Daoy (cell line): ENCODE results near the gene KLK1. TPM values are rescaled to one million over a fixed set of nuclear protein-coding genes. Genes with fewer than 3 reads are reported as not detected.
A peak's percentile ranks its signal among the peaks of the same experiment; 100 is the strongest.
"Not testable (repeated sequence)": the region's sequence is repeated elsewhere in the genome, so short reads cannot be mapped to it uniquely, and the experiment has no call there.

Experiments used
- DNase-seq: peaks from one replicate; pipeline ENCODE4 v3.0.0-alpha.2; 2015; ENCODE audit warnings: low read depth
- total RNA-seq: library from RNA; depleted of rRNA; stranded (reverse); fragments of >200 nt; shearing (Covaris generic); gene quantifications from 2 replicates; pipeline ENCODE4 v1.2.3, GENCODE V29; 2014

KLK1 gene
- total RNA-seq, 1 experiment from 2014 or later = not detected

DNA sequence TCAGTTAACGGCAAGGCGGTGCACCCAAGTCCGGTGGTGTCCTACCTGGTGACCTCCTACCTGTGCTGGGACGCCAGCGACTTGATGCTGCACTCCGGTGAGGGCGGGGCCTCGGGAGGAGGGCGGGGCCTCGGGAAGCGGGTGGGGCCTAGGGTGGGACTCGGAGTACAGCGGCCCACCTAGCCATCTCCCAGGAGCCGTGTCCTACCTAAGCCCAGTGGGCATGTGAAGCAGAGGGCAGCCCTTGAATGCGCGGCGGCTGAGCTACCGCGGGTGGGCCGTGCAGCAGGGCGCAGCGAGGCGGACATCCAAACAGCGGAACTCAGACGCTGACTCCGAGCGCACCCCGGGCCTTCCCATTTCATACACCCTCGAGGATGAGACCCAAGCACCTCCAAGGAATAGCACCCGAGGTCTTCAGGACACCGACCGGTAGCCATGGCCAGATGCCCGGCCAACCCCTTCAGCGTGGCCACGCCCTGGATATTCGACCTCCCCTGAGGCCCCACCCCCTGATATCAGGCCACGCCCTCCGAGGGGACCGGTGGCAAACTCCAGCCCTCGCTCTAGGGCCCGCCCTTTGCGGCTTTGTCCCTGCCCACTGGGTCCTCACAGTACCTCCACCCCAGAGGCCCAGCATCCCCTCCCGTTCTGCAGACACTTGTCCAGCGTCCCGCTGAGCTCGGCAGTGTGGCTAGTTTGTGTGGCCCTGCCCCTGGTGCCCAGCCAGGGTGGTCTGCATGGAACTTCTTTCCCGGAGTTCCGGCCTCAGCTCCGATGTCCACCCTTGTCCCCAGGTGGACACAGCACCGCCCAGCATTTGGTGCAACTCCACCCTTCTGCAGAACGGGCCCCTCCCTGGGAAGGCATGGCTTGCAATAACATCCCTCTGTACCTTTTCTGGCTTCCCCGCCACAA lies 5.4 kb downstream of the KLK1 start:
- peak; percentile 79 for DNase-seq

GRCh38 chr19:50815439-50815838 lies 8.1 kb downstream of the KLK1 start:
- DNase-seq = no peak

DNA sequence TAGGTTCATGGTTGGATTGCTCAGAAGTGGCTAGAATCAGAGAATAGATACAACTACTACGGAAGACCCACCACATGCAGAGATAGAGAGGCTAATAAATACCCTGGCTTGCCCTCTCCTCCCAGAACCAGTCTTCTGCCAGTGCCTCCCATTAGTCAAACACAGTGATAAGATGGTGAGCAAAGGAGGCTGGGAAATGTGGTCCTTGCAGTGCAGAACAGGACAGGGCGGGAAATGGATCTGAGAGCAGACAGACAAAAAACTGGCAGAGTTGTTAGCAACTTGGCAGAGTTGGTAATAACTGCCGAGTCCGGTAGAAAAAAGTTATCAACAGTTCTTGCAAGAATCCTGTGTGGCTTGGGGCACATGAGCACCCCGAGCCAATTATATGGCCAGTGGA lies 8.7 kb downstream of the KLK1 start:
- DNase-seq = no peak

- DNase-seq = no peak
Measured at GRCh38 chr19:50812474-50812873, 11.1 kb downstream of the KLK1 start.

- DNase-seq = not testable (repeated sequence)
Measured at GRCh38 chr19:50811622-50812238, 11.9 kb downstream of the KLK1 start.

DNA sequence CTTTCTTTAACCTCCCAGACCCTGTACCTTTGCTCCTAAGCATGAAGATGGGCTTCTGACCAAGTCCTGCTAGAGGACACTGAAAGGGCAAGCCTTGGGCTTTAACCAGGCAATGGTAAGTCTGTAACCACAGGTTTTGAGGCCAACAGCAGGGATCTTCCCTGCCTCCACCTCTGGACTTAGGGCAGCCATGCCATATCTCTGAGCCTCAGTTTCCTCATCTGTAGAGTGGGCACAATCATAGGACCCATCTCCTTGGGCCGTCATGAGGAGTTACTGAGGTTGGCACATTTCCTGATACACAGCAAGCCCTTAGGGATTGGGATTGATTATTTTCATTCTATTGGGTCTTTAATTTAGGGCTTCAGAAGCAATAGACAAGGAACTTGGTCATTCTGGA lies 14.7 kb downstream of the KLK1 start:
- no peak for DNase-seq

GRCh38 chr19:50804420-50805272 lies 18.9 kb downstream of the KLK1 start:
- peak; percentile 99 for DNase-seq

- peak; percentile 38 for DNase-seq
Measured at GRCh38 chr19:50803633-50804419, 19.8 kb downstream of the KLK1 start.

DNA sequence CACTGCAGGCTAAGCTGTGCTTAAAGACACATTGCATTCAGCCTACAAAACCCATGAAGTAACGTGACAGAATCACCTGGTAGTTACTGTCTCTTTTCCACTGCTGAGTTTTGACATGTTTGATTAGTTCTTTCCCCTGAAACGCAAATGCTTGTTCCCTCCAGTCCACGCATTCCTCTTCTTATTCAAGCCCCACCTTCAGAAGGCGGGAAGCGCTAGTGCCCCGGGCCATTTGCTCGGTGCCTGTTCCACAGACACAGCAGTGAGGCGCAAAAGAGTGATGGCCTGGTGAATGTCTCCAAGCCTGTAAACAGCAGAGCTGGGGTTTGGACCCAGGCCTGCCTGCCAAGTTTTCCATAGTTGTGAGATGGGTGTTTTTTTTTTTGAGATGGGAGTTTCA lies 22.5 kb downstream of the KLK1 start:
- no peak for DNase-seq

DNA sequence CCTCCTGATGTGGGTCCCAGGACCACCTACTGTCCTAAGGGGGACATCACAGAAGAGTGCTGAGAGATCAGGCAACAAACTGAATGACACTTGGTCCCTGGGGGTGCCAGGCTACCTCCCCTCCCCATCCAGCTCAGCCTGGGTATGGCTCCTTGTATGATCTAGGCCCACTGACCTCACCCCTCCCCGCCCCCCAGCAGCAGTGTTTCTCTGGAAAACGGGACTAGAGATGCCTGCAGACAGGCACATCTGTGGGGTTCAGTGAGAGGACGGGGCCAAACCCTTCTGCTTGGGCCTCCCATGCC lies 24.1 kb downstream of the KLK1 start:
- DNase-seq = no peak

GRCh38 chr19:50798659-50799546 lies 24.7 kb downstream of the KLK1 start:
- DNase-seq = no peak

DNA sequence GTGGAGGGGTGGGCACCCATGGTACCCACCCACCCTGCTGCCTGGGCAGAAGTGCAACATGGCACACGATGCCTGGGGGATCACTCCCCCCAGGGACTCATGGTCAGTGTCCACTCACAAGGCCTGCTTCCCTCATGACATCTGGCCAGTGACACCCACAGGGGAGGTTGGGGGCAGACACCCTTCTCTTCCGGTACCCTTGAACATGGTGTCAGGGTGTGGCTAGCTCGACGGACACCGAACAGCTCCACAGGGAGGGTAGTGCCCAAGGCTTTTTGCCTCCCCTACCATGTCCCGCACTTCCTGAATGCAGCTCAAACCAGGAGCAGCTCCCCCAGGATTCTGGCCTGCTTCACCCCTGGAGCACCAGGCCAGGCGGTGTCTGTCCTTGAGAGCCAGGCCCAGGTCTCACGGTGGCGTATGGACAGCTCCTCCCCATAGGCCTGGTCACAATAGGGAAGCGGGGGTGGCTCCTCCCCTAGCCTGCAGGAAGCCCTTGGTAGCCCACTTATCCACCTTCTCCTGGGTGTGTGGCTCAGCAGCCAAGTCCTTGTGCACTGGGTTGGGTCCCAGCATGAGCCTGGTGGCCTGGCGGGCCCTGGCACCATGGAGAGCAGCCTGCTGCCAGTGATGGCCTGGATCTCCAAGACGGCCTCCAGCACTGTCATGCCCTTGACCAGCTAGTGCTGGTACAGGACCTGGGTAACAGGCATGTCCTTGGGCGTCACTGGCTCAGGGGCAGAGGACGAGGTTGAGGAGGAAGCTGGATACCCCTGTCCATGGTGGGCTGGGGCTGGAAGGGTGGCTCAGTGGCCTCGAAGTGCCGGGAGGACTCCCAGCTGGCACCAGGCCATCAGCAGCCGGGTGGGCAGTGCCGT lies 25.6 kb downstream of the KLK1 start:
- no peak for DNase-seq

- no peak for DNase-seq
Measured at GRCh38 chr19:50797429-50797780, 26.2 kb downstream of the KLK1 start.

DNA sequence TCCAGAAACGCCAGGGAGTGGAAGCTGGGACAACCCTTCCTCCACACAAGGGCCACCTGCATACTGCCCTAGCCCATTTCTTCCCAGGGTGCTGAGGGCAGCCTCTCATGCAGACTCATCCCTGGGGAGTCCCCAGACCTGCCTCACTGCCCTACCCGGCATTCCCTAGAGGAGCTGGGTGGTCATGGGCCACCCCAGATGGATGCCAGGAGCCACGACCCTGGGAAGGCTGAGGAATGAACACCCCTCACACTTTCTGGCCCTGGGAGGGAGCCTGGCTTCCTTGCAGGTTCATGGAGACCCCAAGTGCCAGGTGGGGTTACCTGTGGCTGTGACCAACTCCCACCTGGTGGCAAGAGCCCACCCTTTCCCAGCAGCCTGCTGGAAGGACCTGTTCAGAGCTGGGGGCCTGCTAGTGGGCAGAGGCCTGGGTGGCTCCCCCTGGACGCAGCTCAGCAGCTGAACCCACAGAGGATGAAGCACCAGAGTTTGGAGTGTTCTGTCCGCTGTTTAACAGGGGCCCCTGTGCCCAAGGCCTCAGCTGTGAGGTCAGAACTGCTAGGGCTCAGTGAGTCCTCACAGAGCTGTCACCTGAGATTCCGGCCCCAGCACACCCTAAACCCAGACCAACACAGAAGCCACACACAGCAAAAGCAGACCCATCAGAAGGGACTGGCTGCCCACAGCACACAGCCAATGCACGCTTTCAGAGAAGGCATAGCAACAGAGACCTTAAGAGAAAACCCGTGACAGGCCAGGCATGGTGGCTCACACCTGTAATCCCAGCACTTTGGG lies 26.8 kb downstream of the KLK1 start:
- no peak for DNase-seq

- no peak for DNase-seq
Measured at GRCh38 chr19:50796128-50796633, 27.4 kb downstream of the KLK1 start.

- DNase-seq = no peak
Measured at GRCh38 chr19:50795664-50796073, 27.9 kb downstream of the KLK1 start.

- DNase-seq = peak; percentile 68
Measured at GRCh38 chr19:50794876-50795663, 28.5 kb downstream of the KLK1 start.
